Activated T-helper 1 cell treated with anti-CD3 and anti-CD28 coated beads, Interleukin-12 subunit alpha, Interleukin-12 subunit beta, Interleukin-2, Interleukin-4 antibody, amounts not matched to agents 30 ng/mL and 10 ng/mL and 1 ng/mL, durations not matched to agents 14 hours and 24 hours and 36 hours (primary cell): ENCODE results near the gene KRT33A. TPM values are rescaled to one million over a fixed set of nuclear protein-coding genes. Genes with fewer than 3 reads are reported as not detected.

Experiments used
- DNase-seq: peaks from one replicate; pipeline ENCODE4 v3.0.0; 2021; ENCODE audit warnings: low spot score
- H3K27ac Mint-ChIP-seq: one replicate; pipeline ENCODE4 v1.8.0; 2021; ENCODE audit warnings: mild to moderate bottlenecking, mixed read lengths
- H3K27me3 Mint-ChIP-seq: one replicate; pipeline ENCODE4 v1.8.0; 2022; ENCODE audit warnings: mild to moderate bottlenecking, moderate library complexity, mixed read lengths; ENCODE audit not compliant: insufficient read depth
- H3K36me3 Mint-ChIP-seq: one replicate; pipeline ENCODE4 v1.8.0; 2021; ENCODE audit warnings: low read depth, mixed read lengths
- H3K4me1 Mint-ChIP-seq: one replicate; pipeline ENCODE4 v1.8.0; 2021; ENCODE audit warnings: low read depth, mixed read lengths
- H3K4me3 Mint-ChIP-seq: one replicate; pipeline ENCODE4 v1.8.0; 2021; ENCODE audit warnings: mild to moderate bottlenecking, moderate library complexity, mixed read lengths
- H3K9me3 Mint-ChIP-seq: one replicate; pipeline ENCODE4 v1.8.0; 2021; ENCODE audit warnings: mixed read lengths
- intact Hi-C: fragments of 100-400 bp; cut with micrococcal nuclease; formaldehyde crosslinking; loops from one replicate; pipeline ENCODE4 v1.15.1; 2024
- total RNA-seq: library from RNA; stranded (reverse); gene quantifications from 2 replicates; pipeline ENCODE4 v1.2.3, GENCODE V29; 2022

The KRT33A gene
- total RNA-seq, 1 donor from 2014 or later = not detected

GRCh38 chr17:41333836-41334235 lies 16.8 kb downstream of the KRT33A start:
- Mint-ChIP-seq H3K27ac (no peak overlapping the region), H3K4me1 (peaks cover 8% of the 10 kb centered on the region), H3K9me3 (no peaks in the 10 kb centered on the region), H3K4me3 (no peak overlapping the region), H3K36me3 (no peaks in the 10 kb centered on the region), H3K27me3 (peaks cover 11% of the 10 kb centered on the region)
- intact Hi-C loops = loop anchor here (10.0 kb wide), 1 partner anchor 709 kb away; no protein-coding TSS in a partner anchor
- DNase-seq = no peak

- no peak for DNase-seq
- H3K4me3 Mint-ChIP-seq = no peak overlapping the region
- no peaks in the 10 kb centered on the region for H3K36me3 Mint-ChIP-seq
- H3K4me1 Mint-ChIP-seq = peaks cover under 1% of the 10 kb centered on the region
- peaks cover 9% of the 10 kb centered on the region for H3K27me3 Mint-ChIP-seq
- no peak overlapping the region for H3K27ac Mint-ChIP-seq
- intact Hi-C loops = loop anchor here (10.0 kb wide), 1 partner anchor 708 kb away; no protein-coding TSS in a partner anchor
- no peaks in the 10 kb centered on the region for H3K9me3 Mint-ChIP-seq
Measured at GRCh38 chr17:41333098-41333497, 17.5 kb downstream of the KRT33A start.

DNA sequence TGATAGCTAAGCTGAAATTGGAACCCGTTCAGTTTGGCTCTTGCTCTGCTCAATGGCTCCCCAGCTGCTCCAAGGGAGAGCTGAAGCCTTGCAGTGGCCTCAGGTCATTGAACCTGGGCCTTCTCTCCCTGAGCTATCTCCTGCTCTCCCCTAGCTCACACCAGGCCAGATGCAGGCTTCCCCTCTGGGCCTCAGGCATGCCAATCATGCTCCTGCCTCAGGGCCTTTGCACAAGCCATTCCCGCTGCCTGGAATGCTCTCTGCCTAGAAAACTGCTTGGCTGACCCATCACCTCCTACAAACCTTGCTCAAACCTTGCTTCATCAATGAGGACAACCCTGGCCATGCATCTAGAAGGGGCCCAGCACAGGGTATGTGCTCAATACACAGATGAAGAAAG lies 18.4 kb downstream of the KRT33A start:
- Mint-ChIP-seq H3K9me3 (no peaks in the 10 kb centered on the region), H3K27ac (no peak overlapping the region), H3K4me1 (no peaks in the 10 kb centered on the region), H3K4me3 (no peak overlapping the region), H3K36me3 (no peaks in the 10 kb centered on the region), H3K27me3 (peaks cover 9% of the 10 kb centered on the region)
- intact Hi-C loops = loop anchor here (10.0 kb wide), 1 partner anchor 707 kb away; no protein-coding TSS in a partner anchor
- no peak for DNase-seq

DNA sequence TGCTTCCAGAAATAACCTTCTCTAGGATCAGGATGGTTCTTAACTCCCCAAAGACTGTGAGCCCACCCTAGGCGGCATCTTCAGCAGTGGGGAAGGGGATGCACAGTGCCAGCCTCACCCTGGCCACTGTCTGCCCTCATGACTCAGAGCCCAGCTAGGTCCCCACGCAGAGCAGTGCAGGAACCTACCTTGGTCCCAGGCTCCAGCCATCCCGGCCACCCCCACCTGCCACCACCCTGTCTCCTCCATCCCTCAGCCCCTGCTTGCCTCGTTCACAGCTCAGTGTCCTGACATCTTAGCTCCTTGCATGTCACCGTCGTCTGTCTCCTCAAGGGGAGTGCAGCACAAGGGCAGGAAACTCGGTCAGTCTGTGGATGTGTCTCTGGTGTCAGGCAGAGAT lies 19.0 kb downstream of the KRT33A start:
- peaks cover 9% of the 10 kb centered on the region for H3K27me3 Mint-ChIP-seq
- no peaks in the 10 kb centered on the region for H3K4me1 Mint-ChIP-seq
- no peak overlapping the region for H3K4me3 Mint-ChIP-seq
- DNase-seq = no peak
- H3K36me3 Mint-ChIP-seq = no peaks in the 10 kb centered on the region
- no peaks in the 10 kb centered on the region for H3K9me3 Mint-ChIP-seq
- intact Hi-C loops = loop anchor here (10.0 kb wide), 1 partner anchor 707 kb away; no protein-coding TSS in a partner anchor
- no peak overlapping the region for H3K27ac Mint-ChIP-seq

GRCh38 chr17:41329279-41329948 lies 21.2 kb downstream of the KRT33A start:
- H3K27ac Mint-ChIP-seq = no peak overlapping the region
- peaks cover 5% of the 10 kb centered on the region for H3K27me3 Mint-ChIP-seq
- no peak for DNase-seq
- H3K4me1 Mint-ChIP-seq = no peaks in the 10 kb centered on the region
- no peaks in the 10 kb centered on the region for H3K36me3 Mint-ChIP-seq
- H3K9me3 Mint-ChIP-seq = no peaks in the 10 kb centered on the region
- H3K4me3 Mint-ChIP-seq = no peak overlapping the region
- intact Hi-C loops = no loop called here

DNA sequence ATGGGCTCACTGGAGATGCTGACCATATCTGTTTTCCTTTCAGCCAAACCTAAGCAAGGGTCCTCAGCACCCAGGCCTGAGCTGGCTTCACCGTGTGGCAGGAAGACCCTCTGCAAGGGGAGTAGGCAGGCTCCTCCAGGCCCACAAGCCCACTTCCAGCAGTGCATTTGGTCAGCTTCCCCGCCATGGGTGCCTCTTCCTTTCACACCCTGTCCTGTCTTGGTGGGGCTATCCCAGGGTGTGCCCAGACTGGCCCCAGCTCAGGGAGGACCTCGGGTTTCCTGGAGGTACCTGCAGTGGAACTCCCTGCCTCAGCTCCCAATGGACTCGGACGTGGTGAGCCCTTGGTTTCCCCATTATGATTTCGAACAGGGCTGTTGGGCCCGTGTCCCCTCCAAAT lies 22.4 kb downstream of the KRT33A start:
- no peak for DNase-seq
- no peaks in the 10 kb centered on the region for H3K36me3 Mint-ChIP-seq

GRCh38 chr17:41327411-41328120 lies 23.1 kb downstream of the KRT33A start:
- Mint-ChIP-seq H3K27ac (no peak overlapping the region), H3K4me1 (peaks cover 4% of the 10 kb centered on the region), H3K4me3 (no peak overlapping the region), H3K27me3 (peaks cover 5% of the 10 kb centered on the region), H3K9me3 (no peaks in the 10 kb centered on the region), H3K36me3 (no peaks in the 10 kb centered on the region)
- intact Hi-C loops = no loop called here
- DNase-seq = no peak

More for the DNA sequence above, 22.4 kb downstream of the KRT33A start:
- Mint-ChIP-seq H3K4me1 (no peaks in the 10 kb centered on the region), H3K4me3 (no peak overlapping the region), H3K27ac (no peak overlapping the region), H3K9me3 (no peaks in the 10 kb centered on the region), H3K27me3 (peaks cover 5% of the 10 kb centered on the region)
- intact Hi-C loops = no loop called here

DNA sequence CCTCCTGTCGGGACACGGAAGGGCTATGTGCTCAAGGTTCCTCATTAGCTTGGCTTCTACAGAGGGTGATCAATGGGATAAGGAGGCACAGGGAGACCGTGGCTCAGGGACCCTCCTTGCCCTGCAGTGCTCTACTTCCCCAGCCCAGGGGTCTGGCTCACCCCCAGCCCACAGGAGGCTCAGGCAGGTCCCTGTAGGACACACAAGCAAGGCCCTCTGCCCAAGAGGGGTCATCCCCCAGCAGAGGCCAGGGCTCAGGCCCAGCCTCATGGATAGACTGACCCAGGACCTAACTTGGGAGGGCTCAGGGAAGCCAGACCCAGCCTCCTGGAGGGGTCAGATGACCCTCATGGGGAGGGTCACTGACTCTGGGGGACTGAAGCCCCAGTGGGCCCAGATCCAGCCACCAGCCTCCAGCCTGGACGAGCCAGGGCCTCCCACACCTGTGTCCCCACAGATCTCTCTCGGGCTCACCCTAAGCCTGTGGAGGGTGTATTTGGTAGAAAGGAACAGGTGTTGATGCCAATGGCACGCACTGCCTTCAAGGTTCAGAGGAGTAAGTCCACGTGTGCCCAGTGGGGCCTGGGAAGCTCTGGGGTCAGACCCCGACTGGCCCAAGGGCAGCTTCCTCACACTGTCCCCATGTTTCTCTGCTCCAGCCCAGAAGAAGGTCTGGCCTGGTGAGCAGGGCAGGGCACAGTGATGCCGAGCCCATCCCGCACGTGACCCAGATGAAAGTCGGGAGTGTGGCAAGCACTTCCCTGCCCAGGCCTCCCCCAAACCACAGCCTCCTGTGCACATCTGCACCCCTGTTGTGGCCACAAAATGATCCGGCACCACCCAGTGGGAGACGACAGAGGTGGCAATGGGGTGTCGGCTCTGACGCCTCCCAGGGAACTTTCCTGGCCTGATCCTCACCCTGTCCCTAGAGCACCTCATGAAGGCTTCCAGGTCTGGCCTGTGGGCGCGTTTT lies 24.2 kb downstream of the KRT33A start:
- Mint-ChIP-seq H3K27me3 (no peaks in the 10 kb centered on the region), H3K4me3 (no peak overlapping the region), H3K9me3 (no peaks in the 10 kb centered on the region), H3K4me1 (peaks cover 7% of the 10 kb centered on the region), H3K36me3 (no peaks in the 10 kb centered on the region), H3K27ac (no peak overlapping the region)
- intact Hi-C loops = no loop called here
- DNase-seq = no peak

GRCh38 chr17:41325611-41326010 lies 25.0 kb downstream of the KRT33A start:
- H3K4me1 Mint-ChIP-seq = peaks cover 7% of the 10 kb centered on the region
- no peak overlapping the region for H3K27ac Mint-ChIP-seq
- intact Hi-C loops = no loop called here
- DNase-seq = no peak
- H3K27me3 Mint-ChIP-seq = no peaks in the 10 kb centered on the region
- H3K4me3 Mint-ChIP-seq = no peak overlapping the region
- peaks cover 2% of the 10 kb centered on the region for H3K9me3 Mint-ChIP-seq
- H3K36me3 Mint-ChIP-seq = no peaks in the 10 kb centered on the region

DNA sequence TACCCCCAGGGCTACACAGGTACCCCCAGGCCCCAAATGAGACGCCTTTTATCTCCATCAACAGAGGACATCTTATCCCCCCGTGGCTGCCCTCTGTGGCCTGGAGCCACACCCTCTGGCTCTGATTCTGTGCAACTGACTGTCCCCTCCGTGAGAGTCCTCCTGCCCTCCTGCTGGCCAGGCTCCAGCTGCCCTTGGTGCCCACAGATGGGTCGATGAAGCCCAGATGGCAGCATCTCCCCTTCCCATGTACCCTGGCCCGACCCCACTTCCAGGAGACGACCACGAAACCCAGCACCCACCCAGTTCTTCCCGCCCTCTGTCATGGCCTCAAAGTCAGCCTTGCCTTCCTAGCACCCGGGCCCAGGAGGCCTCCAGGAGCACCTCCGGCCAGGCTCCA lies 25.5 kb downstream of the KRT33A start:
- Mint-ChIP-seq H3K4me3 (no peak overlapping the region), H3K4me1 (peaks cover 7% of the 10 kb centered on the region), H3K9me3 (peaks cover 6% of the 10 kb centered on the region), H3K27ac (no peak overlapping the region), H3K27me3 (no peaks in the 10 kb centered on the region), H3K36me3 (no peaks in the 10 kb centered on the region)
- DNase-seq = no peak
- intact Hi-C loops = no loop called here

GRCh38 chr17:41324180-41325075 lies 26.2 kb downstream of the KRT33A start:
- intact Hi-C loops = loop anchor here (5.0 kb wide), 1 partner anchor 417 kb away; no protein-coding TSS in a partner anchor
- no peak for DNase-seq
- Mint-ChIP-seq H3K9me3 (peaks cover 13% of the 10 kb centered on the region), H3K36me3 (no peaks in the 10 kb centered on the region), H3K4me1 (peaks cover 7% of the 10 kb centered on the region), H3K27me3 (no peaks in the 10 kb centered on the region), H3K4me3 (no peak overlapping the region), H3K27ac (no peak overlapping the region)
